Activated CD4-positive, alpha-beta memory T cell treated with anti-CD3 and anti-CD28 coated beads for 36 hours (primary cell): Measurements from ENCODE around the gene ZFP1. TPM values are rescaled to one million over a fixed set of nuclear protein-coding genes. Genes with fewer than 3 reads are reported as not detected.

ENCODE experiments used
- CTCF ChIA-PET: fragments of 350-600 bp; sonication (Branson Sonifier 250); formaldehyde crosslinking; loops from one replicate; lab custom pipeline; 2021; ENCODE audit warnings: antibody characterized with exemption, inconsistent platforms; lab: Charles Lee
- POLR2A ChIA-PET: fragments of 350-600 bp; sonication (Branson Sonifier 250); formaldehyde crosslinking; loops from one replicate; lab custom pipeline; 2021; ENCODE audit warnings: antibody characterized with exemption; lab: Charles Lee
- DNase-seq: peaks from one replicate; pipeline ENCODE4 v3.0.0-alpha.2; 2020
- H3K27ac Mint-ChIP-seq: one replicate; pipeline ENCODE4 v1.8.0; 2021; ENCODE audit warnings: mixed read lengths
- H3K27me3 Mint-ChIP-seq: one replicate; pipeline ENCODE4 v1.8.0; 2021; ENCODE audit warnings: mixed read lengths
- H3K36me3 Mint-ChIP-seq: one replicate; pipeline ENCODE4 v1.8.0; 2021; ENCODE audit warnings: mixed read lengths
- H3K4me1 Mint-ChIP-seq: one replicate; pipeline ENCODE4 v1.8.0; 2021; ENCODE audit warnings: low read depth, mixed read lengths
- H3K4me3 Mint-ChIP-seq: one replicate; pipeline ENCODE4 v1.8.0; 2021; ENCODE audit warnings: mild to moderate bottlenecking, mixed read lengths
- H3K9me3 Mint-ChIP-seq: one replicate; pipeline ENCODE4 v1.8.0; 2021; ENCODE audit warnings: mixed read lengths
- intact Hi-C: fragments of 100-400 bp; cut with micrococcal nuclease; formaldehyde crosslinking; loops from one replicate; pipeline ENCODE4 v1.15.1; 2023
- total RNA-seq, 2 experiments: library from RNA; stranded (reverse); gene quantifications; one replicate each; pipeline ENCODE4 v1.2.3, GENCODE V29; 2021

The ZFP1 gene
- total RNA-seq, 2 experiments from 2014 or later, result 17.2 to 19.4 TPM

DNA sequence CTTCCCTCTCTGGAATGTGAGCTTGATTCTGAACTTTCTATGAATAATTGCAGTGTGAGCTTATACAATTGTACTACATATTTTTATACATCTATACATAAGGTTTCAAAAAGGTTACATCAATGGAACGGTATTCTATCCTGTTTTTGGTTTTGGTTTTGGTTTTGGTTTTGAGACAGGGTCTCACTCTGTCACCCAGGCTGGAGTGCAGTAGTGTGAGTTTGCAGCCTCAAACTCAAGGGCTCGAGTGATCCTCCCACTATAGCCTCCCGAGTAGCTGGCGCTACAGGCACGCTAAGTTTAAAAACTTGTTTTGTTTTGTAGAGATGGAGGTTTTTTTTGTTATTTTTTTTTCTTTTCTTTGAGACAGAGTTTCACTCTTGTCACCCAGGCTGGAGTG lies 71.5 kb downstream of the ZFP1 start:
- Mint-ChIP-seq H3K36me3 (no peaks in the 10 kb centered on the region), H3K27ac (peak overlapping the region; percentile 75), H3K4me1 (peaks cover 10% of the 10 kb centered on the region), H3K4me3 (peak overlapping the region; percentile 61), H3K9me3 (no peaks in the 10 kb centered on the region), H3K27me3 (no peaks in the 10 kb centered on the region)
- ChIA-PET CTCF (interaction anchor here (0.7 to 6.9 kb wide), 3 partner anchors 12 to 20 kb away, joined by 3 to 32 read pairs (median 3); no protein-coding TSS in a partner anchor), POLR2A (no interaction called here)
- peak; percentile 43 for DNase-seq
- intact Hi-C loops, result loop anchor here (2.0 to 5.0 kb wide), 2 partner anchors 21 to 157 kb away; no protein-coding TSS in a partner anchor

Other genes starting within 250 kb of the ZFP1 start
- gene WDR59, start 163.4 kb upstream of the ZFP1 start, total RNA-seq, result 10 to 100 TPM; 63.5 to 65.7 TPM
- 10 to 100 TPM; 40.9 to 45.6 TPM for gene ZNRF1, start 149.5 kb upstream of the ZFP1 start, total RNA-seq
- under 1 TPM; 0.43 to 0.75 TPM for gene LDHD, start 31.7 kb upstream of the ZFP1 start, total RNA-seq
- not detected for gene CTRB2, start 58.6 kb downstream of the ZFP1 start, total RNA-seq
- gene CTRB1, start 70.5 kb downstream of the ZFP1 start, total RNA-seq, result not detected
- 1 to 10 TPM in 1 of 2 experiments, under 1 TPM in 1; 0.78 to 1.1 TPM for gene BCAR1, start 103.1 kb downstream of the ZFP1 start, total RNA-seq